Colonic mucosa (tissue), 4 donors: ENCODE results near the gene PDZD4. TPM values are rescaled to one million over a fixed set of nuclear protein-coding genes. Genes with fewer than 3 reads are reported as not detected.
"Not testable (repeated sequence)": the region's sequence is repeated elsewhere in the genome, so short reads cannot be mapped to it uniquely, and the experiment has no call there.

Source experiments
- DNase-seq: peaks from one replicate; pipeline ENCODE4 v3.0.0-alpha.2; 2020
- H3K27ac ChIP-seq: fragments of 200-600 bp; one replicate; pipeline ENCODE4 v1.8.0; 2021
- H3K27me3 ChIP-seq: fragments of 200-600 bp; one replicate; pipeline ENCODE4 v1.8.0; 2021
- H3K36me3 ChIP-seq: fragments of 200-600 bp; one replicate; pipeline ENCODE4 v1.8.0; 2021
- H3K4me1 ChIP-seq: fragments of 200-600 bp; one replicate; pipeline ENCODE4 v1.8.0; 2021; ENCODE audit warnings: mild to moderate bottlenecking
- H3K4me3 ChIP-seq: fragments of 200-600 bp; one replicate; pipeline ENCODE4 v1.8.0; 2021
- H3K9ac ChIP-seq, 2 donors: one replicate each; pipeline ENCODE4 v1.7.0; 2013; ENCODE audit warnings: control low read depth in 2 of 2, low read depth in 2 of 2, low read length in 2 of 2
- H3K9me3 ChIP-seq: fragments of 200-600 bp; one replicate; pipeline ENCODE4 v1.8.0; 2021
- intact Hi-C: fragments of 100-400 bp; cut with DNase I; formaldehyde crosslinking; loops from one replicate; pipeline ENCODE4 v1.14.1; 2022
- total RNA-seq, 2 donors: library from RNA; stranded (reverse); fragmentation: NEBNext Ultra II Directional in 1 of 2; extraction: Animal tissue kit (Norgen Biotek cat#: 25700) in 1 of 2; gene quantifications; one replicate each; pipeline ENCODE4 v1.2.1, GENCODE V29; 2021
- TF ChIP-seq, protein P1 (sequence below): fragments of 200-600 bp; IDR thresholded peaks from one replicate; pipeline ENCODE4 v1.8.0; 2022; ENCODE audit warnings: antibody characterized with exemption, mild to moderate bottlenecking
- donor health status: healthy.
- donor health status: DM: no; HTN: no; CAD: no.
- donor health status: DM: no; HTN: no; CAD: no.

PDZD4 gene
- total RNA-seq, 2 donors from 2014 or later: 1.5 to 3.2 TPM

DNA sequence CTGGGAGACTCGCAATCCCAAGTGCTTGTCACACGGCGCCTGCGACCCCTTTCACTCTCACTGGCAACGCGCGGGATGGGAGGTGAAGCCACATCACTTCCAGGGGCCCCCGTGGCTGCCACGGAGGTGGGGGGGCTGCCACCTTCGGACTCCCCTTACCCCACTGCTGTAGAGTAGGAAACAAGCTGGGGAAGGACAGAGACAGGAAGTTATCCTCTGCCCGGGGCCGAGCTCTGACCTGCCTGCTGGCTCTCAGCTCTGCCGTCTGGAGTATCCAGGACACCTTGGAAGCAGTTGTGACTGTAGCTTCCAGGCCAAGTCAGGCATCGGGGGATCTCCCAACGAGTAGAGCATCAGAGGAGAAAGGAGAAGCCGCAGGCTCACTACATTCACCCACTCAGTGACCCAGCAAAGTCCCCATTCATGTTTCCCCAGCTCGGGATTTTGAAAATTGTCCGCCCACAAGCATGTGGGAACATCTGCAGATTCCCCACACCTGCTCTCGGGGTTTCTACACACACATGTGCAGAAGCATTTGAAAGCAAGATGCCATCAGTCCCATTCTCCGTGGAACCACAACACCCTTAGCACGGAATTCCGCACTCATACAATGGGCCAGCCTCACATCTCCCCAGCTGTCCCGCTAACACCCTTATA, 10.8 kb downstream of the PDZD4 start:
- no peaks in the 10 kb centered on the region for H3K4me1 ChIP-seq
- H3K4me3 ChIP-seq: peak overlapping the region; percentile 30
- intact Hi-C loops: no loop called here
- no peaks in the 10 kb centered on the region for H3K36me3 ChIP-seq
- no peak overlapping the region for H3K27ac ChIP-seq
- H3K9ac ChIP-seq: peak overlapping the region in 1 of 2 donors; percentile 24
- H3K27me3 ChIP-seq: peaks cover 8% of the 10 kb centered on the region
- no peak for DNase-seq
- no peaks in the 10 kb centered on the region for H3K9me3 ChIP-seq
- TF ChIP-seq, protein P1, sequence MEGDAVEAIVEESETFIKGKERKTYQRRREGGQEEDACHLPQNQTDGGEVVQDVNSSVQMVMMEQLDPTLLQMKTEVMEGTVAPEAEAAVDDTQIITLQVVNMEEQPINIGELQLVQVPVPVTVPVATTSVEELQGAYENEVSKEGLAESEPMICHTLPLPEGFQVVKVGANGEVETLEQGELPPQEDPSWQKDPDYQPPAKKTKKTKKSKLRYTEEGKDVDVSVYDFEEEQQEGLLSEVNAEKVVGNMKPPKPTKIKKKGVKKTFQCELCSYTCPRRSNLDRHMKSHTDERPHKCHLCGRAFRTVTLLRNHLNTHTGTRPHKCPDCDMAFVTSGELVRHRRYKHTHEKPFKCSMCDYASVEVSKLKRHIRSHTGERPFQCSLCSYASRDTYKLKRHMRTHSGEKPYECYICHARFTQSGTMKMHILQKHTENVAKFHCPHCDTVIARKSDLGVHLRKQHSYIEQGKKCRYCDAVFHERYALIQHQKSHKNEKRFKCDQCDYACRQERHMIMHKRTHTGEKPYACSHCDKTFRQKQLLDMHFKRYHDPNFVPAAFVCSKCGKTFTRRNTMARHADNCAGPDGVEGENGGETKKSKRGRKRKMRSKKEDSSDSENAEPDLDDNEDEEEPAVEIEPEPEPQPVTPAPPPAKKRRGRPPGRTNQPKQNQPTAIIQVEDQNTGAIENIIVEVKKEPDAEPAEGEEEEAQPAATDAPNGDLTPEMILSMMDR: no peak

DNA sequence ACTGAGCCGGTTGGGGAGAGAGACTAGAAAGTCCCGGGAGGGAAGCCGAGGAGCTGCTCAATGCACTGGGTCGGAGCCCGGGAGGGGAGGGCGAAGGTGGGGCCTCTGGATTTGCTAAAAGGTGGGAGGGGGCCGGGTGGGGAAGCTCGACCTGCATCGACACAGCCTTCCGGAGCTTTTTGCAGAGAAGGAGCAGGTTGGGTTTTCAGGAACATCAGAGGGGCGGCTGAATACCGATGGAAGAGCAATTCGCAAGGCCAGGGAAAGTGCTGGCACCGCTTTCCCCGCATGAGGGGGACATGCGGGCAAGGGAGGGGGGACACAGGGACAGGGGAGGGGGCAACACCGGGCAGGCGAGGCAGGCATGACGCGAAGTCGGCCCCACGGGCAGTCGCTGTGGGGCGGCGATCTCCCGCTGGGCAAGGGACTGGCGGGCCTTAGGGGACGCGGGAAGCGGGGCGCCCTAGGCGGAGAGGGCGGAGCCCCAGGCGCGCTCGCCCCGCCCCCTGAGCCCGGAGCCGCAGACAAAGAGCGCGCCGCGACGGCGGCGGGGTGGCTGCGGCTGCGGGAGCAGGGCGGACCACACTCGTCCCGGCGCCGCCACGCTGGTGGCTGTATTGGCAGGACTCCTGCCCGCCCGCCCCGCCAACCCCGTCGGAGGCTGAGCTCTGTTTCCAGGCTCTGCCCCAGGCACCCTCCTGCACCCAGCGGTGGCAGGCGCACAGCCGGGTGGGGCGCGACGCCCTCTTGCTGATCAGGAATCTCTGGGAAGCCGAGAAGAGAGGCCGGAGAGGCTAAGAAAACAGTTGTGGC, 11.6 kb downstream of the PDZD4 start:
- Histone ChIP-seq H3K4me1 (no peaks in the 10 kb centered on the region), H3K27me3 (peaks cover 8% of the 10 kb centered on the region), H3K36me3 (no peaks in the 10 kb centered on the region), H3K27ac (no peak overlapping the region), H3K9me3 (no peaks in the 10 kb centered on the region), H3K4me3 (peak overlapping the region; percentile 30), H3K9ac (peak overlapping the region in 1 of 2 donors; percentile 24)
- TF ChIP-seq, protein P1: no peak
- intact Hi-C loops: no loop called here
- no peak for DNase-seq

GRCh38 chrX:153818064-153818463, 12.3 kb downstream of the PDZD4 start:
- H3K27me3 ChIP-seq, H3K36me3 ChIP-seq, intact Hi-C loops: not testable (repeated sequence)

DNA sequence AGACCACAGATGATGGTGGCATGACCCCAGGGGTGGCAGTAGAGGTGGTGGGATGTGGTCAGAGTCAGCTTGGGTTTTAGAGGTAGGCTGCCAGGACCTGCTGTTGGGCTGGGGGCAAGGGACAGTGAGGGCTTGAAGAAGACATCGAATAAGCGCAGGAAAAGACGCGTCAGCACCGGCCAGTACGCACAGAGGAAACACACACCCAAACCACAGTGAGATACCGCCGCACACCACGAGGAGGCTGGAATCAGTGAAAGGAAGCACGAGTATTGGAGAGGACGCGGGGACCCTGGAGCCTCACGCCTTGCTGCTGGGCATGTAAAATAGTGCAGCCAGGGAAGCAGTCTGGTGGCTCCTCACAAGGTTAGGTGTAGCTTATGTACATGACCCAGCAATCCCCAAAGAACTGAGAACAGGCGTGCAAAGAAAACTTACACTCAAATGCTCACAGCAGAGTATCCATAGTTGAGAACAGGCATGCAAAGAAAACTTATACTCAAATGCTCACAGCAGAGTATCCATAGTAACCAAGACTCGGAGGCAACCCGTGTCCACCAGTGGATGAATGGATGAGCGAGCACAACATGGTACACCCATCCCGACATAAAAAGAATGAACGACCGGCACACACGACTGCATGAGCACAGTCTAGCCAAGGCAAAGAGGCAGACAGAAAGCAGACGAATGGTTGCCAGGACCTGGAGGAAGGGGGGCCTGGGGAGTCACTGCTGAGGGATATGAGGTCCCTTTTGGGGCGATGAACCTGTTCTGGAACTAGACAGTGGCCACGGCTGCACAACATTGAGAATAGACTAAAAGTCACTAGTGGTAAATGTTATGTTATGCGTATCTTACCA, 13.3 kb downstream of the PDZD4 start:
- no peaks in the 10 kb centered on the region for H3K4me1 ChIP-seq
- intact Hi-C loops: no loop called here
- H3K4me3 ChIP-seq: no peak overlapping the region
- H3K36me3 ChIP-seq: no peaks in the 10 kb centered on the region
- TF ChIP-seq, protein P1: no peak
- no peak for DNase-seq
- H3K9ac ChIP-seq: no peak overlapping the region
- H3K27ac ChIP-seq: no peak overlapping the region
- H3K9me3 ChIP-seq: no peaks in the 10 kb centered on the region
- H3K27me3 ChIP-seq: peaks cover 8% of the 10 kb centered on the region

More at GRCh38 chrX:153818064-153818463, 12.3 kb downstream of the PDZD4 start:
- H3K9ac ChIP-seq, H3K4me3 ChIP-seq, H3K27ac ChIP-seq, H3K9me3 ChIP-seq, H3K4me1 ChIP-seq, DNase-seq: not testable (repeated sequence)

- TF ChIP-seq, protein P1: no peak
- no peak overlapping the region for H3K9ac ChIP-seq
- no peaks in the 10 kb centered on the region for H3K36me3 ChIP-seq
- H3K27ac ChIP-seq: no peak overlapping the region
- no peaks in the 10 kb centered on the region for H3K9me3 ChIP-seq
- no peak for DNase-seq
- no peak overlapping the region for H3K4me3 ChIP-seq
- H3K27me3 ChIP-seq: peaks cover 8% of the 10 kb centered on the region
- intact Hi-C loops: no loop called here
- H3K4me1 ChIP-seq: no peaks in the 10 kb centered on the region
These were observed 15.6 kb downstream of the PDZD4 start for GRCh38 chrX:153814591-153815315.
